Pancreas (tissue), 10 donors: ENCODE data around the gene PKIG. TPM values are rescaled to one million over a fixed set of nuclear protein-coding genes. Genes with fewer than 3 reads are reported as not detected.

ENCODE experiments used
- ATAC-seq, 4 donors: fragments of 200-7000 bp; cut with Tn5 transposase; one replicate each; pipeline versions ENCODE4 v1.8.0 to v1.9.1; 2020; ENCODE audit warnings: mild to moderate bottlenecking in 4 of 4, moderate library complexity in 4 of 4
- DNase-seq, 6 donors: peaks; one replicate each; pipeline ENCODE4 v3.0.0-alpha.2; 2020
- FAIRE-seq: peaks from 2 replicates; lab custom pipeline; 2012; peaks lifted over from hg19 to GRCh38; lab: Jason Lieb, UNC
- H3K27ac ChIP-seq, 4 donors: fragments of 200-600 bp; sonication (generic); 1 replicate in 3 of 4; 2 replicates in 1 of 4; pipeline versions ENCODE4 v1.5.0 to v1.8.0; 2020
- H3K27me3 ChIP-seq, 4 donors: fragments of 200-600 bp; one replicate each; pipeline ENCODE4 v1.8.0; 2021
- H3K36me3 ChIP-seq, 3 donors: fragments of 200-600 bp; sonication (generic) in 1 of 3; one replicate each; pipeline versions ENCODE4 v1.5.0 to v1.8.0; 2020 to 2021
- H3K4me1 ChIP-seq, 3 donors: fragments of 200-600 bp; one replicate each; pipeline ENCODE4 v1.8.0; 2021
- H3K4me3 ChIP-seq, 4 donors: fragments of 200-600 bp; sonication (generic) in 2 of 4; one replicate each; pipeline versions ENCODE4 v1.5.0 to v1.8.0; 2020 to 2021
- H3K9me3 ChIP-seq, 4 donors: fragments of 200-600 bp; one replicate each; pipeline ENCODE4 v1.8.0; 2021
- CTCF ChIP-seq, 4 donors: fragments of 200-600 bp; sonication (generic) in 3 of 4; IDR thresholded peaks; one replicate each; pipeline versions ENCODE4 v1.5.0 to v1.8.0; 2021; ENCODE audit warnings: antibody characterized with exemption in 4 of 4
- WGBS, 2 donors: extraction: QIAGEN DNeasy Blood & Tissue Kit; methylation state at CpG; one replicate each; pipeline ENCODE4 v1.1.7; 2013; 5-methylcytosine and 5-hydroxymethylcytosine counted together
- intact Hi-C, 3 donors: fragments of 100-400 bp; cut with DNase I; formaldehyde crosslinking; loops; one replicate each; pipeline versions ENCODE4 v1.11.1 to v1.14.2; 2022
- polyA plus RNA-seq, 2 donors: library from polyadenylated mRNA; stranded (reverse); fragments of 200-250 nt; gene quantifications; one replicate each; pipeline ENCODE4 v1.2.3, GENCODE V29; 2013
- total RNA-seq, 6 donors: library from RNA; stranded (reverse); fragmentation: NEBNext Ultra II Directional in 4 of 6; extraction: Animal tissue kit (Norgen Biotek cat#: 25700) in 4 of 6; gene quantifications; one replicate each; pipeline versions ENCODE4 v1.2.1 to v1.2.4, GENCODE V29; 2021 to 2023
- donor health status: healthy with polysubstance abuse.
- donor health status: DM: no; HTN: no; CAD: no; lungs with moderate emphysema.
- donor health status: DM: no; HTN: no; CAD: no.
- donor health status: control.
- donor health status: control.
- donor health status: Bipolar disorder and iron deficiency.
- donor health status: DM: yes; HTN: yes; CAD: no.
- donor health status: DM: no; HTN: no; CAD: no.
- donor health status: DM: no; HTN: no; CAD: no.
- donor health status: DM: yes; HTN: yes; CAD: no.

The PKIG gene
- total and polyA plus RNA-seq, 8 donors = 10.6 to 40.2 (median 13.1) TPM

GRCh38 chr20:44614525-44614924 is 32.1 kb downstream of the PKIG start:
- intact Hi-C loops = loop anchor here in 1 of 3 donors (10.0 kb wide), 1 partner anchor 400 kb away; the partner anchor contains the start of gene OSER1
- 81 to 90% methylated on average over 14 of the region's 14 CpGs for WGBS, 2 donors

GRCh38 chr20:44615169-44615791 is 32.9 kb downstream of the PKIG start:
- no peaks in the 10 kb centered on the region for H3K27me3 ChIP-seq
- no peak for TF ChIP-seq CTCF (IDR thresholded peaks at IDR 0.05)
- H3K36me3 ChIP-seq = peaks cover 0 to 12% (median 0%) of the 10 kb centered on the region in 3 donors
- no peak overlapping the region for H3K4me3 ChIP-seq
- ATAC-seq (peak in 1 of 4 donors; percentile 26), DNase-seq (no peak), FAIRE-seq (no peak)
- intact Hi-C loops = loop anchor here in 1 of 3 donors (10.0 kb wide), 1 partner anchor 400 kb away; the partner anchor contains the start of gene OSER1
- 79 to 82% methylated on average over 10 of the region's 10 CpGs for whole genome bisulfite sequencing, 2 donors
- H3K27ac ChIP-seq = no peak overlapping the region
- no peaks in the 10 kb centered on the region for H3K9me3 ChIP-seq
- H3K4me1 ChIP-seq = no peaks in the 10 kb centered on the region

More at GRCh38 chr20:44614525-44614924, 32.1 kb downstream of the PKIG start:
- H3K4me3 ChIP-seq = no peak overlapping the region
- H3K36me3 ChIP-seq = peaks cover 0 to 8% (median 0%) of the 10 kb centered on the region in 3 donors
- no peaks in the 10 kb centered on the region for H3K27me3 ChIP-seq
- FAIRE-seq (no peak), ATAC-seq (no peak), DNase-seq (no peak)
- H3K4me1 ChIP-seq = peaks cover 0 to 3% (median under 1%) of the 10 kb centered on the region in 3 donors
- no peak for TF ChIP-seq CTCF (IDR thresholded peaks at IDR 0.05)
- no peaks in the 10 kb centered on the region for H3K9me3 ChIP-seq
- no peak overlapping the region for H3K27ac ChIP-seq

GRCh38 chr20:44615876-44616603 is 33.7 kb downstream of the PKIG start:
- no peak for TF ChIP-seq CTCF (IDR thresholded peaks at IDR 0.05)
- H3K36me3 ChIP-seq = peaks cover 0 to 12% (median 0%) of the 10 kb centered on the region in 3 donors

GRCh38 chr20:44616604-44616964 is 34.2 kb downstream of the PKIG start:
- H3K36me3 ChIP-seq = peaks cover 0 to 12% (median 0%) of the 10 kb centered on the region in 3 donors
- no peaks in the 10 kb centered on the region for H3K27me3 ChIP-seq
- intact Hi-C loops = loop anchor here in 1 of 3 donors (10.0 kb wide), 1 partner anchor 402 kb away; the partner anchor contains the start of gene OSER1
- DNase-seq = no peak
- H3K4me3 ChIP-seq = no peak overlapping the region
- TF ChIP-seq CTCF (IDR thresholded peaks at IDR 0.05) = no peak
- no peak for FAIRE-seq
- H3K4me1 ChIP-seq = no peaks in the 10 kb centered on the region
- no peak overlapping the region for H3K27ac ChIP-seq
- WGBS, 2 donors = 77 to 85% methylated on average over 14 of the region's 14 CpGs
- no peaks in the 10 kb centered on the region for H3K9me3 ChIP-seq
- ATAC-seq = peak in 1 of 4 donors; percentile 24

More at GRCh38 chr20:44615876-44616603, 33.7 kb downstream of the PKIG start:
- no peaks in the 10 kb centered on the region for H3K9me3 ChIP-seq
- 88% methylated on average over 14 of the region's 14 CpGs for WGBS, 2 donors
- H3K4me3 ChIP-seq = no peak overlapping the region
- ATAC-seq (no peak), DNase-seq (no peak), FAIRE-seq (no peak)
- no peak overlapping the region for H3K27ac ChIP-seq
- H3K4me1 ChIP-seq = no peaks in the 10 kb centered on the region
- intact Hi-C loops = loop anchor here in 1 of 3 donors (10.0 kb wide), 1 partner anchor 401 kb away; the partner anchor contains the start of gene OSER1
- no peaks in the 10 kb centered on the region for H3K27me3 ChIP-seq
